Measurements from ENCODE around the gene ATP2B2.

DNA sequence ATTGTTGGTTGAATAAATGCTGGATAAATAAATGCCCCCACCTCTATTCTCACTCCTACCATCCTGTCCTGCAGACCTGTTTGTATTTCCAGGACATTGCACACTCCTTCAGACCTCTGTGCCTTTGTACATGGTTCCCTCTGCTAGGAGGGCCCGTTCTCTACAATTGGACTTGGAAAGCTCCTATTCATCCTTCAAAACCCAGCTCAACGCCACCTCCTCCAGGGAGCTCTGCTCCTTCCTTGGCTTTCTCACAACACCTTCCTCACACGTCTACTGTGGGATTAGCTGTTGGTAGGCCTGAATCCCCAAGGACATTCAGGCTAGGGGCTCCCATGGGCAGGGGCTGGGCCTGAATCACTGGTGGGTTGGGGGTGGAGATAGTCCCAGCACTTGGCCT is 105.8 kb downstream of the ATP2B2 start:
- TF ChIP-seq CTCF (IDR thresholded peaks at IDR 0.05; ENCODE audit: control extremely low read depth in 1 of 3, insufficient read depth in 1 of 3, low read depth in 1 of 3, low read length in 3 of 3) (no peak), SUZ12 (IDR thresholded peaks at IDR 0.05; ENCODE audit: low read length) (no peak), RFX5 (IDR thresholded peaks at IDR 0.05; ENCODE audit: borderline replicate concordance, low read depth, low read length) (no peak), POLR2A (IDR thresholded peaks at IDR 0.05; ENCODE audit: control extremely low read depth in 1 of 2, low read depth in 2 of 2, low read length in 2 of 2) (no peak), EP300 (IDR thresholded peaks at IDR 0.05; ENCODE audit: borderline replicate concordance in 1 of 2, low read depth in 2 of 2, low read length in 2 of 2) (no peak), EZH2 (IDR thresholded peaks at IDR 0.05; ENCODE audit: low read depth, low read length, severe bottlenecking) (no peak), GTF2F1 (IDR thresholded peaks at IDR 0.05; ENCODE audit: borderline replicate concordance, low read depth, low read length) (no peak), RAD21 (IDR thresholded peaks at IDR 0.05 in 1 of 2, conservative IDR thresholded peaks at IDR 0.05 in 1 of 2; ENCODE audit: low read depth in 2 of 2, low read length in 2 of 2) (no peak; a peak in 1 of 4 replicates), JUND (IDR thresholded peaks at IDR 0.05; ENCODE audit: low read length) (no peak)

Data from H1 (cell line).